ENCODE data around the gene RGS18. TPM values are rescaled to one million over a fixed set of nuclear protein-coding genes. Genes with fewer than 3 reads are reported as not detected.

RGS18 gene
- total and polyA plus RNA-seq, 2 experiments from 2014 or later = not detected

- TF ChIP-seq ZNF462 (CRISPR knock-in tag; IDR thresholded peaks at IDR 0.05) = no peak
- TF ChIP-seq REST (IDR thresholded peaks at IDR 0.05; ENCODE audit: unreplicated experiment) = no peak
- no peak for TF ChIP-seq EZH2 (IDR thresholded peaks at IDR 0.05; ENCODE audit: low read depth, unreplicated experiment)
- no peak for TF ChIP-seq ZNF331 (CRISPR knock-in tag; IDR thresholded peaks at IDR 0.05; ENCODE audit: low read depth)
- no peak for TF ChIP-seq STAT1 (IDR thresholded peaks at IDR 0.05; ENCODE audit: unreplicated experiment)
- TF ChIP-seq POLR2AphosphoS5 (IDR thresholded peaks at IDR 0.05; ENCODE audit: low read depth) = no peak
- no peak for TF ChIP-seq CREB1 (CRISPR knock-in tag; IDR thresholded peaks at IDR 0.05; ENCODE audit: low read depth)
- TF ChIP-seq ZNF114 (CRISPR knock-in tag; IDR thresholded peaks at IDR 0.05) = no peak
These were observed 35.0 kb upstream of the RGS18 start (continued) for GRCh38 chr1:192123212-192123611.
